B cell (primary cell): ENCODE measurements around the gene ANO5.

Experiments used
- EZH2 ChIP-seq: IDR thresholded peaks from 2 replicates; pipeline ENCODE4 v1.6.1; 2012; ENCODE audit warnings: borderline replicate concordance, low read depth, mild to moderate bottlenecking, moderate library complexity, low read length; ENCODE audit not compliant: insufficient read depth, poor library complexity, severe bottlenecking
- TF ChIP-seq, protein P1 (sequence below): fragments of 200-600 bp; IDR thresholded peaks from one replicate; pipeline ENCODE4 v1.8.0; 2022; ENCODE audit warnings: antibody characterized with exemption, mild to moderate bottlenecking

- TF ChIP-seq, protein P1, sequence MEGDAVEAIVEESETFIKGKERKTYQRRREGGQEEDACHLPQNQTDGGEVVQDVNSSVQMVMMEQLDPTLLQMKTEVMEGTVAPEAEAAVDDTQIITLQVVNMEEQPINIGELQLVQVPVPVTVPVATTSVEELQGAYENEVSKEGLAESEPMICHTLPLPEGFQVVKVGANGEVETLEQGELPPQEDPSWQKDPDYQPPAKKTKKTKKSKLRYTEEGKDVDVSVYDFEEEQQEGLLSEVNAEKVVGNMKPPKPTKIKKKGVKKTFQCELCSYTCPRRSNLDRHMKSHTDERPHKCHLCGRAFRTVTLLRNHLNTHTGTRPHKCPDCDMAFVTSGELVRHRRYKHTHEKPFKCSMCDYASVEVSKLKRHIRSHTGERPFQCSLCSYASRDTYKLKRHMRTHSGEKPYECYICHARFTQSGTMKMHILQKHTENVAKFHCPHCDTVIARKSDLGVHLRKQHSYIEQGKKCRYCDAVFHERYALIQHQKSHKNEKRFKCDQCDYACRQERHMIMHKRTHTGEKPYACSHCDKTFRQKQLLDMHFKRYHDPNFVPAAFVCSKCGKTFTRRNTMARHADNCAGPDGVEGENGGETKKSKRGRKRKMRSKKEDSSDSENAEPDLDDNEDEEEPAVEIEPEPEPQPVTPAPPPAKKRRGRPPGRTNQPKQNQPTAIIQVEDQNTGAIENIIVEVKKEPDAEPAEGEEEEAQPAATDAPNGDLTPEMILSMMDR: no peak
- TF ChIP-seq EZH2: no peak
These were observed 124.8 kb downstream of the ANO5 start for GRCh38 chr11:22317656-22318055.
